Retinal pigment epithelial cell (primary cell): Measurements from ENCODE around the gene PKNOX2.

Source experiments
- DNase-seq: peaks from one replicate; pipeline ENCODE4 v3.0.0-alpha.2; 2010; ENCODE audit warnings: low read depth
- H3K4me3 ChIP-seq: 2 replicates; pipeline ENCODE4 v1.5.1; 2011; ENCODE audit warnings: mild to moderate bottlenecking, low read length, control low read depth, moderate library complexity
- TF ChIP-seq, protein P1 (sequence below): conservative IDR thresholded peaks from 2 replicates; pipeline ENCODE4 v1.5.1; 2011; ENCODE audit warnings: low read depth, low read length, control low read depth, inconsistent platforms

Gene PKNOX2

GRCh38 chr11:125228993-125229392 is 64.4 kb downstream of the PKNOX2 start:
- no peak overlapping the region for H3K4me3 ChIP-seq
- no peak for DNase-seq
- TF ChIP-seq, protein P1, sequence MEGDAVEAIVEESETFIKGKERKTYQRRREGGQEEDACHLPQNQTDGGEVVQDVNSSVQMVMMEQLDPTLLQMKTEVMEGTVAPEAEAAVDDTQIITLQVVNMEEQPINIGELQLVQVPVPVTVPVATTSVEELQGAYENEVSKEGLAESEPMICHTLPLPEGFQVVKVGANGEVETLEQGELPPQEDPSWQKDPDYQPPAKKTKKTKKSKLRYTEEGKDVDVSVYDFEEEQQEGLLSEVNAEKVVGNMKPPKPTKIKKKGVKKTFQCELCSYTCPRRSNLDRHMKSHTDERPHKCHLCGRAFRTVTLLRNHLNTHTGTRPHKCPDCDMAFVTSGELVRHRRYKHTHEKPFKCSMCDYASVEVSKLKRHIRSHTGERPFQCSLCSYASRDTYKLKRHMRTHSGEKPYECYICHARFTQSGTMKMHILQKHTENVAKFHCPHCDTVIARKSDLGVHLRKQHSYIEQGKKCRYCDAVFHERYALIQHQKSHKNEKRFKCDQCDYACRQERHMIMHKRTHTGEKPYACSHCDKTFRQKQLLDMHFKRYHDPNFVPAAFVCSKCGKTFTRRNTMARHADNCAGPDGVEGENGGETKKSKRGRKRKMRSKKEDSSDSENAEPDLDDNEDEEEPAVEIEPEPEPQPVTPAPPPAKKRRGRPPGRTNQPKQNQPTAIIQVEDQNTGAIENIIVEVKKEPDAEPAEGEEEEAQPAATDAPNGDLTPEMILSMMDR = no peak

DNA sequence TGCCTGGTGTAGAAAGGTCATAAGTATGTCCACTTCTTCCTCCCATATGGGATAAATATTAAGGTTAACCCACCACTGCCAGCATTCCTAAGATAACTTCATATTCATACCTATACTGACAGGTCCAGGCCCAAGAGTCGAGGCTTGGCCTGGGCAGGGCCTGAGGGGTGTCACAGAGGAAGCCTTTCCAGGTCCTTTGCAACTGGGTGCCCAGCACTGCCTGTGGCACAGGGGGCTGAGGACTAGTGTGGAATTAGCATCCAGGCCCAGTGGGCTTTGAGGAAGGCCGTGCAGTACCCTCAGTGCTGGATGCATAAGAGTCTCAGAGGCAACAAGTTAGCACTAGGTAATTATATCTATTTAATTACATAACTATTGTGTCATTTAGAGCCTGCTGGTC is 65.4 kb downstream of the PKNOX2 start:
- no peak for DNase-seq
- TF ChIP-seq, protein P1 = no peak

DNA sequence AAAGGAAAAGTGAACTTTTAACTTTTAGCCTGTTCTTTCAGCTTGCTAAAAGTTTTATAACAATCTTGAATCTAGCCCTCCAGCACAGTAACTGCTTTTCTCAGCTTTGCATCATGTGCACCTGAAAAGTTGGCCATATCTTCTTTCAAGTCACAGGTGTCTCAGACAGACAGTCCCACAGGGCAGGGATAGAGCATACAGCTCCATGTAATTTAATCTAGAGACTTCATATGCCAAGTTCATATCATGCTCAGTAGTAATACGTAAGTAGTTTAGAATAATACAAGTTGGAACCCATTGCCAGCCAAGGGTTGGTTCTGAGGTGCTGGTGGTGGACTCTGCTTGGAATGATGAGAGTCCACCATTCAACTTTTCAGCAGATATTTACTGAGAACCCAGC is 68.6 kb downstream of the PKNOX2 start:
- no peak for DNase-seq
- H3K4me3 ChIP-seq = no peak overlapping the region
- TF ChIP-seq, protein P1 = no peak

More for the DNA sequence above, 65.4 kb downstream of the PKNOX2 start:
- no peak overlapping the region for H3K4me3 ChIP-seq

- H3K4me3 ChIP-seq = no peak overlapping the region
- DNase-seq = no peak
- TF ChIP-seq, protein P1 = no peak
Measured at GRCh38 chr11:125233736-125234275, 69.3 kb downstream of the PKNOX2 start.

DNA sequence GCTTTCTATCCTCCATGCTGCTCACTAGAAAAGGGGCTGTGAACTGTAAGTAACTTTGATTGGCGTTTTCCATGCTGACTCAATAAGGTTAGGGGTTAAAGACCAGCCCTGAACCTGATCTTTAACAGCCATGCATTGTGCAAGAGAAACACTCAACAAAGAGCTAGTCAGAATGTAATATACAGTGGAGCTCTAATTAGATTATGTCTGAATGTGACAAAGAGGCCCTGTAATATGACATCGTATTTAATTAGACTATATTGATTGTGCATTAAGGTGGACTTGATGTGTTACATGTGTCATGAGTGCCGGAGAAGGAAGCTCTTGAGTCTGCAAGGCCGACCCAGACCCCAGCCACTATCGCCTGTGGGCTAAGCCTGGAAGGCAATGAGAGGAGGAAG is 70.5 kb downstream of the PKNOX2 start:
- TF ChIP-seq, protein P1 = no peak
- no peak overlapping the region for H3K4me3 ChIP-seq
- DNase-seq = no peak

DNA sequence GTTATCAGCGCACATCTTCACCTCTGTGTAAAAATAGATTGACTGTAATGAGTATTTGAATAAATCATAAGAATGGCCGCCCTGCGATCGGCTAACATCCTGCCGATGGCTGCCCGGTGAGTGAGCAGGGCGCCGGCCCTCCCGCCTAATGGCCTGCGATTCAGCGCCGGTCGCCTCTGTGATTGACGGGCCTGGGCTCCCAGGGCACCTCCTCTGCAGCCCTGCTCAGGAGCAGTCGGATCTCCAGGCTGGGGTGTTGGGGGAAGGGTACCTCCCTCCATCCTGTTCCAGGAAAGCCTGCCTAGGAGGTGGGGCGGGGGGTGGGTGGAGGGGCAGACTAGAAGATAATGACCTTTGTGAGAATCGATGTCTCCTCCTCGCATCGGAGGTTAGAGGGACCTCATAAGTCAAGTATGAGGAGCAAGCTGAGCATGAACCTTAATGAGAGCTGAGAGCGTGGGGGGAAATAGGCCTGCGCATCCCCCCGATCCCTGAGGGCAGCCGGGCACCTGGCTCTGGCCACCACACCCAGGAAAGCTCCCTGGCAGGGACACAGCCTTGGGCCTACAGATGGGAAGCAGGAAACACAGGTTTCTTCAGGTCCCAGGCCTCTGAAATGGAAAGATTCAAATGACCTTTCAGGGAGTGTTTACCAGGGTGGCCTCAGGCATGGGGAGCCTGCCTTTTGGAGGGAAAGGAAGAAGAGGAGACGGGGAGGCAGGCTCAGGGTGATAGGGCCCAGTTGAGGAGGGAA is 71.7 kb downstream of the PKNOX2 start:
- H3K4me3 ChIP-seq = no peak overlapping the region
- TF ChIP-seq, protein P1 = no peak
- DNase-seq = no peak
